ENCODE measurements around the gene FMNL2.
A peak's percentile ranks its signal among the peaks of the same experiment; 100 is the strongest.

The FMNL2 gene

GRCh38 chr2:152541712-152542111 lies 206.7 kb downstream of the FMNL2 start:
- no peak for DNase-seq (ENCODE audit: low spot score)
- no peak for TF ChIP-seq CTCF (IDR thresholded peaks at IDR 0.05)
- Histone ChIP-seq H3K27ac (no peak overlapping the region), H3K4me3 (no peak overlapping the region)

- H3K4me3 ChIP-seq: no peak overlapping the region
- no peak for DNase-seq (ENCODE audit: low spot score)
- peak overlapping the region in 1 of 2 donors; percentile 64 for H3K27ac ChIP-seq
- no peak for TF ChIP-seq CTCF (IDR thresholded peaks at IDR 0.05)
Observed at GRCh38 chr2:152542337-152542994, 207.5 kb downstream of the FMNL2 start.

GRCh38 chr2:152542995-152543481 lies 208.1 kb downstream of the FMNL2 start:
- TF ChIP-seq CTCF (IDR thresholded peaks at IDR 0.05): no peak
- peak overlapping the region in 1 of 2 donors; percentile 64 for H3K27ac ChIP-seq
- no peak for DNase-seq (ENCODE audit: low spot score)
- no peak overlapping the region for H3K4me3 ChIP-seq

- Histone ChIP-seq H3K4me3 (no peak overlapping the region), H3K27ac (no peak overlapping the region)
- no peak for DNase-seq (ENCODE audit: low spot score)
- TF ChIP-seq CTCF (IDR thresholded peaks at IDR 0.05): no peak
Observed at GRCh38 chr2:152543717-152544116, 208.7 kb downstream of the FMNL2 start.

GRCh38 chr2:152544638-152545037 lies 209.7 kb downstream of the FMNL2 start:
- Histone ChIP-seq H3K4me3 (no peak overlapping the region), H3K27ac (no peak overlapping the region)
- DNase-seq (ENCODE audit: low spot score): no peak
- no peak for TF ChIP-seq CTCF (IDR thresholded peaks at IDR 0.05)

GRCh38 chr2:152546230-152546837 lies 211.4 kb downstream of the FMNL2 start:
- no peak for TF ChIP-seq CTCF (IDR thresholded peaks at IDR 0.05)
- no peak for DNase-seq (ENCODE audit: low spot score)
- Histone ChIP-seq H3K4me3 (no peak overlapping the region), H3K27ac (no peak overlapping the region)
